Measurements from ENCODE around the gene NONO.
"Not testable (repeated sequence)": the region's sequence is repeated elsewhere in the genome, so short reads cannot be mapped to it uniquely, and the experiment has no call there.

NONO gene

DNA sequence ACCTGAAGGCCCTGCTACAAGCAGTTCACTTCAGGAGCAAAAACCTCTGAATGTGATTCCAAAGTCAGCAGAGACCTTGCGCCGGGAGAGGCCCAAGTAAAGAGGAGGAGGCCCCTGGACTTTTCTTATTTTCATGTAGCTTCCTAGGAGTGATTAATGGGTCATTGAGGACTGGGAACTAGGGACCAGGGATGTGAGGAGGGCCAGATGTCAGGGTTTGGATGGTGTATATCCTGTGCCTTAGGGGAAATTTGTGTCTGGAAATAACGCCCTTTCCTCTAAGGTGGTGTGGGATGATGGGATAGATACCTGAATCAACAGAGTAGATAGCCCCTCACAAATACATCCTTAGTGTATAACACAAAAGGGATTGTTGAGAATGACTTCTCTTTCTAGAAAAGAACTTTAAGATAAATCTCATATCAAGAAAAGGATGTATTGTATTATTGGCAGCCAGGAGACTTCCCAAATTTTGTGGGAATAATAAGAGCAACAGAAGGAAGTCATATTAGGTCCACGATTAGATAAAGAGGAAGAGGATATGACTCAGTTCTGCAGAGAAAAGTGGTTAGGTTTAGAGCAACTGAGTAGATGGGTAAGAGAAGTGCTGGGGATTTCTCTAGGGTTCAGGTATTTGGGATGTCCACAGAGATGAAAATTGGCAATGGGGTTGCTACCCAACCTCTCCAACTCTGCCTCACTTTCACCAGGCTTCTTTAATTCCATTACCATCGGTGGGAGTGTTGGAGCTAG lies 19.2 kb downstream of the NONO start:
- DNase-seq (ENCODE audit: low read depth), result no peak
- H3K4me3 ChIP-seq (ENCODE audit: control insufficient read depth, low read depth, low read length), result no peak overlapping the region
- TF ChIP-seq, protein P1, sequence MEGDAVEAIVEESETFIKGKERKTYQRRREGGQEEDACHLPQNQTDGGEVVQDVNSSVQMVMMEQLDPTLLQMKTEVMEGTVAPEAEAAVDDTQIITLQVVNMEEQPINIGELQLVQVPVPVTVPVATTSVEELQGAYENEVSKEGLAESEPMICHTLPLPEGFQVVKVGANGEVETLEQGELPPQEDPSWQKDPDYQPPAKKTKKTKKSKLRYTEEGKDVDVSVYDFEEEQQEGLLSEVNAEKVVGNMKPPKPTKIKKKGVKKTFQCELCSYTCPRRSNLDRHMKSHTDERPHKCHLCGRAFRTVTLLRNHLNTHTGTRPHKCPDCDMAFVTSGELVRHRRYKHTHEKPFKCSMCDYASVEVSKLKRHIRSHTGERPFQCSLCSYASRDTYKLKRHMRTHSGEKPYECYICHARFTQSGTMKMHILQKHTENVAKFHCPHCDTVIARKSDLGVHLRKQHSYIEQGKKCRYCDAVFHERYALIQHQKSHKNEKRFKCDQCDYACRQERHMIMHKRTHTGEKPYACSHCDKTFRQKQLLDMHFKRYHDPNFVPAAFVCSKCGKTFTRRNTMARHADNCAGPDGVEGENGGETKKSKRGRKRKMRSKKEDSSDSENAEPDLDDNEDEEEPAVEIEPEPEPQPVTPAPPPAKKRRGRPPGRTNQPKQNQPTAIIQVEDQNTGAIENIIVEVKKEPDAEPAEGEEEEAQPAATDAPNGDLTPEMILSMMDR (IDR thresholded peaks at IDR 0.05; ENCODE audit: control insufficient read depth, insufficient read depth, low read depth, low read length, missing control alignments), result no peak

DNA sequence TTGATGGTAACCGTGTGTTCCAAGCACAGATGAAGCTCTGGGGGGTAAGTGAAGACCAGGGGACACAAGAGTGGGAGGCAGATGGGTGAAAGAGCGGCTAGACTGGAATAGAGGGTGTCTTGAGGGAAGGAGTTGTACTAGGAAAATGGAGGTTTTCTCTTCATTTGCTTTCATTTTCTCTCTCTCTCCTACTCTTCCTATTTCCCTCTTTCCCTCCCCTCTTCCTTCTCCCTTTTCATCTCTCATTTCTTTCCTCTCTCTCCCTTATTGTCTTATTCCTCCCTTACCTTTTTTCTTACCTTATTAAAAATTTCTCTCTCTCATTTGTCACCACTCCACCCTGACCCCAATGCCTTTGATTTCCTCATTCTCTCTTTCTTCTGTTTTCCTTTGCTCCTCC lies 21.1 kb downstream of the NONO start:
- DNase-seq (ENCODE audit: low read depth), result no peak
- TF ChIP-seq, protein P1 (IDR thresholded peaks at IDR 0.05; ENCODE audit: control insufficient read depth, insufficient read depth, low read depth, low read length, missing control alignments), result no peak

DNA sequence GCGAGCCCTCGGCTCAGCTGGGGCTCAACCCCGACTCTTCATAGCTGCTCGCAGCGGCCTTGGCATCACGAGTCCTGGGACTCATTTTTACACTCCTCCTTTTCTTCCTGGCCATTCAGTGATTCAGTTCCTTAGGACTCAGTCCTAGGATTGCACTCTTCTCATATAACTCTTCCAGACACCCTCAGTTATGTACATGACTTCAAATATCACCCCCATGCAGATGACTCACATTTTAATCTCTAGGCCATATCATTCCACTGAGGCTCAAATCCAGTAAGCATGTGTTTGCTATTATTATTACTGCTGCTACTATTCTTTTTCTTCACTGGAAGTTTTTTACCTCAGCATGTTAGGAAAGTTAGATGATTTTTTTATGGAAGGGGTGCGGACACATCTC lies 32.5 kb downstream of the NONO start:
- no peak overlapping the region for H3K4me3 ChIP-seq (ENCODE audit: control insufficient read depth, low read depth, low read length)
- peak; percentile 62 for DNase-seq (ENCODE audit: low read depth)
- TF ChIP-seq, protein P1 (IDR thresholded peaks at IDR 0.05; ENCODE audit: control insufficient read depth, insufficient read depth, low read depth, low read length, missing control alignments), result no peak

More for the DNA sequence above, 21.1 kb downstream of the NONO start:
- H3K4me3 ChIP-seq (ENCODE audit: control insufficient read depth, low read depth, low read length), result no peak overlapping the region

DNA sequence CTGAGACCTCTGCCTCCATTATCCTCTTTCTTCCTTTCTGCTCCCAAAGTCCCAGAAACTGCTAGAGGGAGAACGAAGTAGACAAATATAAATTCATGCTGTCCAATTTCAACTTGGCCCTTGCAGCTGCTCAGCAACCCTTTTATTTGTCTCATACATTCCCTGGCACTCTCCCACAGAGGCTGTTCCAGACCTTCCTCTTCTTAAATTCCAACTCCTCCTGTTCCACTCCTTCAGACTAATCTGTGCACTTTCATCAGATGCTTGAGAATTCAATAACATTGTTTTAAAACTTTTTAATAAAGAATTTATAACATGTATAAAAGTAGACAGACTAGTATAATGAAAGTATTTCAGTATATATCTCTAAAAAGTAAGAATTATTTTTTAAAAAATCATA lies 33.5 kb downstream of the NONO start:
- DNase-seq (ENCODE audit: low read depth); H3K4me3 ChIP-seq (ENCODE audit: control insufficient read depth, low read depth, low read length): not testable (repeated sequence)

DNA sequence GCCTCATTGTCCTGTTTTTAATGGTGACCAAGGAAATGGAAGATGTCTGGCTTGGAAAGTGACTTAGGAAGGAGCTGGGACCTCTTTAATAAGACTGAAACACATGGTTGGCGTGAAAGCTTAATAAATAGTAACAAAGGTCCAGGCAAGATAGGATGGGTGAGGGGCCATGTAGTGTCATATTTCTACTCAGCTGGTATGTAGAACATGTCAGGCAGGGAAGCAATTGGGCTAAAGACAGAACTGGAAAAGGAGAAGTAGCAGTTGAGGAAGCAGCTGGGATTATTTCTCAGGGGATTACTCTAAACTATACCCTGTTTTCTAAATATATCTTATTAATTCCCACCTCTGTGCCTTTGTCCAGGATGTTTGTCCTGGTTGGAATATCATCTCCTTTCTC lies 36.7 kb downstream of the NONO start:
- no peak overlapping the region for H3K4me3 ChIP-seq (ENCODE audit: control insufficient read depth, low read depth, low read length)
- no peak for DNase-seq (ENCODE audit: low read depth)
- TF ChIP-seq, protein P1 (IDR thresholded peaks at IDR 0.05; ENCODE audit: control insufficient read depth, insufficient read depth, low read depth, low read length, missing control alignments), result no peak

DNA sequence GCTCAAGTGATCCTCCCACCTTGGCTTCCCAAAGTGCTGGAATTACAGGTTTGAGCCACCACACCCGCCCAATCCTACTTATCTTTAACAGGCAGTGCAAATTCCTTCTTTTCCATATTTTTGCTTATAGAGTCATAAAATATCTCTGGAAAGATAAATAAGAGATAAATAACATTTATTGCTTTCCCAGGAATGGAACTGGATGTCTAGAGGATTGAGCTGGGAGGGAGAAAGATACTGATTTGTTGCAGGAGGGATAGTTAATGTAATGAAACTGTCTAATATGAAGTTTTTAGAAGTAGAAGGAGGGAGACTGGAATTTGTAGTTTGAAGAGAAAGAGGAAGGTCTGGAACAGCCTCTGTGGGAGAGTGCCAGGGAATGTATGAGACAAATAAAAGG lies 38.3 kb downstream of the NONO start:
- no peak overlapping the region for H3K4me3 ChIP-seq (ENCODE audit: control insufficient read depth, low read depth, low read length)

DNA sequence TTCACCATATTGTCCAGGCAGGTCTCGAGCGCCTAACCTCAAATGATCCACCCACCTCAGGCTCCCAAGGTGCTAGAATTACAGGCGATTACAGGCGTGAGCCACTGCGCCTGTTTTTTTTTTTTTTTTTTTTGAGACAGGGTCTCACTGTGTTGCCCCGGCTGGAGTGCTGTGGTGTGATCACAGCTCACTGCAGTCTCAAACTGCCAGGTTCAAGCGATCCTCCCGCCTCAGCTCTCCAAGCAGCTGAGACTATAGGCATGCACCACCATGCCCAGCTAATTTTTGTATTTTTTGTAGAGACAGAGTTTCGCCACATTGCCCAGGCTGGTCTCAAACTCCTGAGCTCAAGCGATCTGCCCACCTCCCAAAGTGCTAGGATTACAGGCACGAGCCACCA lies 41.0 kb downstream of the NONO start:
- not testable (repeated sequence) for DNase-seq (ENCODE audit: low read depth); H3K4me3 ChIP-seq (ENCODE audit: control insufficient read depth, low read depth, low read length)

More for the DNA sequence above, 38.3 kb downstream of the NONO start:
- TF ChIP-seq, protein P1 (IDR thresholded peaks at IDR 0.05; ENCODE audit: control insufficient read depth, insufficient read depth, low read depth, low read length, missing control alignments), result no peak
- no peak for DNase-seq (ENCODE audit: low read depth)

DNA sequence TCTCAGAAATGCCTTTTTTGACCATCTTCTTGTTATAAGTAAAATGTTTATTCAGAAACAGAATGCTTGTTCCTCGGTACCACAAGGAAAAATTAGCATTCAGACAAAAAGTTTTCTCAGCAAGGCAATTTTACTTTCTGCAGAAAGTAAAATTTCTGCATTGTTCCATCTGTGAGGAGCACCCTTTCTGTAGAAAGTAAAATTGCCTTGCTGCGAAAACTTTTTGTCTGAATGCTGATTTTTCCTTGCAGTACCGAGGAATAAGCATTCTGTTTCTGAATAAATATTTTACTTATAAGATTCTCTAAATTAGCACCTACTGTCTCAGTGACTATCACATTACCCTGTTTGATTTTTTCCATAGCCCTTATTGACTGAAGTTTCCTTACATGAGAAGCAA lies 43.0 kb downstream of the NONO start:
- TF ChIP-seq, protein P1 (IDR thresholded peaks at IDR 0.05; ENCODE audit: control insufficient read depth, insufficient read depth, low read depth, low read length, missing control alignments), result no peak
- H3K4me3 ChIP-seq (ENCODE audit: control insufficient read depth, low read depth, low read length), result no peak overlapping the region
- DNase-seq (ENCODE audit: low read depth), result no peak

DNA sequence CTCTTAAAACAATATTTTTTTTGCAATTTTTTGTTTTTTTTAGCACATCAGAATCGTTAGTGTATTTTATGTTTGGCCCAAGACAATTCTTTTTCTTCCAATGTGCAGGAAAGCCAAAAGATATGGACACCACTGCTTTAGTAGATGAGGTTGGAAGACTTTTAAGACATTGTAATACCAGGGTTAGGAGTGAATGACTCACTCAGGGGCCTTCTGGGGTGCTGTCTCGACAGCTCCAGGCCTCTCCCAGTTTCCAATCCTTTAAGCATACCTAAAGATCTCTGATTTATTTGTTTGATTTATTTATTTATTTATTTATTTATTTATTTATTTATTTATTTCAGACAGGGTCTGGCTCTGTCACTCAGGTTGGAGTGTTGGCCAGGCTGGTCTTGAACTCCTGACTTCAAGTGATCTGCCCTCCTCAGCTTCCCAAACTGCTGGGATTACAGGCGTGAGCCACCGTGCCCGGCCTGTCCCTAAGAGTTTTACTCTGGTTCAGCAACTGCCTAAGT lies 65.8 kb downstream of the NONO start:
- H3K4me3 ChIP-seq (ENCODE audit: control insufficient read depth, low read depth, low read length); DNase-seq (ENCODE audit: low read depth): not testable (repeated sequence)

DNA sequence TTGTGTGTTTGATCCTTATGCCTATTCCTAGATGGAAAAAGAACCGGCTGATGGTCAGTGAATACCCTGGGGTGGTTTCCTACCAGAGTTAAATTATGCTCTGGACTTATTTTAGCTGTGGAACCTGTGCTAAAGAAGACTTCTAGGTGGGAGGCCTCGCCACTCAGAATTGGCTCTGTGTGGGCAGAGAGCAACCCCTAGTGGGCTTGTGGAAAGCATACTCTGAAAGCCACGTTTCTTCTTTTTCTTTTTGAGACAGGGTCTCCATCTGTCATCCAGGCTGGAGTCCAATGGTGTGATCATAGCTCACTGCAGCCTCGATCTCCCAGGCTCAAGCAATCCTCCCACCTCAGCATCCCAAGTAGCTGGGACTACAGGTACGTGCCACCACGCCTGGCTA lies 66.4 kb downstream of the NONO start:
- not testable (repeated sequence) for H3K4me3 ChIP-seq (ENCODE audit: control insufficient read depth, low read depth, low read length); DNase-seq (ENCODE audit: low read depth)
